H54 (cell line): ENCODE results near the gene ING1.
"Not testable (repeated sequence)": the region's sequence is repeated elsewhere in the genome, so short reads cannot be mapped to it uniquely, and the experiment has no call there.

Source experiments
- DNase-seq: peaks from one replicate; pipeline ENCODE4 v3.0.0; 2011; ENCODE audit warnings: low spot score, mixed read lengths; ENCODE audit not compliant: insufficient read length
- FAIRE-seq: peaks from 3 replicates; lab custom pipeline; 2011; peaks lifted over from hg19 to GRCh38; lab: Jason Lieb, UNC
- POLR2A ChIP-seq: IDR thresholded peaks from 2 replicates; pipeline ENCODE4 v1.6.1; 2011; ENCODE audit warnings: low read depth, mild to moderate bottlenecking, low read length

The ING1 gene

GRCh38 chr13:110719036-110719710, 5.7 kb downstream of the ING1 start:
- DNase-seq (no peak), FAIRE-seq (no peak)
- no peak for TF ChIP-seq POLR2A

GRCh38 chr13:110722971-110723370, 9.5 kb downstream of the ING1 start:
- FAIRE-seq (no peak), DNase-seq (no peak)
- no peak for TF ChIP-seq POLR2A

GRCh38 chr13:110723598-110723997, 10.1 kb downstream of the ING1 start:
- DNase-seq (no peak), FAIRE-seq (peak; percentile 86)
- TF ChIP-seq POLR2A = no peak

- not testable (repeated sequence) for FAIRE-seq
These were observed 12.7 kb downstream of the ING1 start for GRCh38 chr13:110726153-110726552.

GRCh38 chr13:110726726-110727125, 13.2 kb downstream of the ING1 start:
- no peak for TF ChIP-seq POLR2A
- FAIRE-seq (peak; percentile 77), DNase-seq (no peak)

More at GRCh38 chr13:110726153-110726552, 12.7 kb downstream of the ING1 start:
- not testable (repeated sequence) for DNase-seq

- no peak for TF ChIP-seq POLR2A
- no peak for FAIRE-seq
- no peak for DNase-seq
These were observed 17.6 kb downstream of the ING1 start for GRCh38 chr13:110731072-110731471.

- TF ChIP-seq POLR2A = no peak
- DNase-seq (no peak), FAIRE-seq (no peak)
These were observed 21.1 kb downstream of the ING1 start for GRCh38 chr13:110734561-110734960.

GRCh38 chr13:110737555-110737954, 24.1 kb downstream of the ING1 start:
- DNase-seq (no peak), FAIRE-seq (peak; percentile 41)
- TF ChIP-seq POLR2A = no peak

GRCh38 chr13:110743687-110744086, 30.2 kb downstream of the ING1 start:
- no peak for TF ChIP-seq POLR2A
- FAIRE-seq (no peak), DNase-seq (no peak)

- TF ChIP-seq POLR2A = no peak
- DNase-seq (no peak), FAIRE-seq (peak; percentile 89)
These were observed 32.9 kb downstream of the ING1 start for GRCh38 chr13:110746438-110746837.

GRCh38 chr13:110748271-110748670, 34.8 kb downstream of the ING1 start:
- FAIRE-seq = no peak
- TF ChIP-seq POLR2A = no peak
- no peak for DNase-seq

- DNase-seq (no peak), FAIRE-seq (no peak)
- no peak for TF ChIP-seq POLR2A
These were observed 42.7 kb downstream of the ING1 start for GRCh38 chr13:110756219-110756631.

- FAIRE-seq = no peak
- no peak for TF ChIP-seq POLR2A
- no peak for DNase-seq
These were observed 43.8 kb downstream of the ING1 start for GRCh38 chr13:110757296-110757695.

GRCh38 chr13:110758195-110758805, 44.8 kb downstream of the ING1 start:
- FAIRE-seq = peak; percentile 66
- no peak for DNase-seq
- TF ChIP-seq POLR2A = no peak

GRCh38 chr13:110759710-110760109, 46.2 kb downstream of the ING1 start:
- peak; percentile 34 for DNase-seq
- peak; percentile 83 for FAIRE-seq
- no peak for TF ChIP-seq POLR2A

- no peak for FAIRE-seq
- DNase-seq = no peak
- no peak for TF ChIP-seq POLR2A
These were observed 47.1 kb downstream of the ING1 start for GRCh38 chr13:110760611-110761010.
